Brain microvascular endothelial cell (primary cell): ENCODE data around the gene ATP1B4.

Source experiments
- DNase-seq: peaks from one replicate; pipeline ENCODE4 v3.0.0-alpha.2; 2020
- H3K27ac ChIP-seq: fragments of 250-450 bp; sonication (Bioruptor Pico); 2 replicates; pipeline ENCODE4 v1.5.1; 2020; ENCODE audit warnings: mild to moderate bottlenecking, moderate library complexity
- H3K27me3 ChIP-seq: fragments of 250-450 bp; sonication (Bioruptor Pico); replicated peaks from 2 replicates; pipeline ENCODE4 v1.5.1; 2020; ENCODE audit warnings: mild to moderate bottlenecking
- H3K36me3 ChIP-seq: fragments of 250-450 bp; sonication (Bioruptor Pico); replicated peaks from 2 replicates; pipeline ENCODE4 v1.5.1; 2020; ENCODE audit warnings: mild to moderate bottlenecking
- H3K4me3 ChIP-seq: 2 replicates; pipeline ENCODE4 v1.5.1; 2011; ENCODE audit warnings: low read depth, mild to moderate bottlenecking, control low read depth, low read length, moderate library complexity
- CTCF ChIP-seq: IDR thresholded peaks from 2 replicates; pipeline ENCODE4 v1.5.1; 2011; ENCODE audit warnings: low read depth, mild to moderate bottlenecking, moderate library complexity, low read length, control low read depth, inconsistent platforms; ENCODE audit errors: missing control alignments
- in situ Hi-C: cut with HindIII; loops from 2 replicates; pipeline ENCODE4 v1.10.0; 2017; ENCODE audit warnings: low sequenced_read_pairs, low pct_ligation_motif_present

Gene ATP1B4

GRCh38 chrX:120378570-120378969 is 16.7 kb downstream of the ATP1B4 start:
- no peak for DNase-seq

GRCh38 chrX:120379937-120380681 is 18.2 kb downstream of the ATP1B4 start:
- no peaks in the 10 kb centered on the region for H3K27me3 ChIP-seq
- no peak for DNase-seq
- no peak overlapping the region for H3K4me3 ChIP-seq
- TF ChIP-seq CTCF: no peak
- H3K27ac ChIP-seq: no peak overlapping the region
- in situ Hi-C loops: no loop called here
- no peaks in the 10 kb centered on the region for H3K36me3 ChIP-seq

More at GRCh38 chrX:120378570-120378969, 16.7 kb downstream of the ATP1B4 start:
- H3K27ac ChIP-seq: no peak overlapping the region
- TF ChIP-seq CTCF: no peak
- in situ Hi-C loops: no loop called here
- H3K36me3 ChIP-seq: no peaks in the 10 kb centered on the region
- no peaks in the 10 kb centered on the region for H3K27me3 ChIP-seq
- H3K4me3 ChIP-seq: no peak overlapping the region

DNA sequence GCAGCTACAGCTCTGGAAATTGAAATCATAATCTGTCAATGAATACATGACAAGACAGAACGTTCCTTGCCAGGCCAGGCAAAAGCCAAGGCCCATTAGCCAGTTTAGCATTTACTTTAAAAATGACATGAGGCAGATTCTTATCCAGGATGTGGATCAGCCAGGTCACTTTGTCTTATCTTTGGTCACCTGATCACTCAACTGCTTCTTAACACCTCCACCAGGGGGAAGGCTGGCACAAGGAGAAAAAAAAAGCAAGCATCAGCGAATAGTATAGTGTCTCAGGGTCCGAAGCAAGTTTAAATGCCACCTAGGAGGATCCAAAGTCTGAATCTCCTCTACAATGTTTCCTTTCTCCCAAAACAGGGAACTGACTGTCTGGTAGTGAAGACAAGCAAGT is 18.8 kb downstream of the ATP1B4 start:
- Histone ChIP-seq H3K36me3 (no peaks in the 10 kb centered on the region), H3K4me3 (no peak overlapping the region), H3K27ac (no peak overlapping the region), H3K27me3 (no peaks in the 10 kb centered on the region)
- DNase-seq: no peak
- in situ Hi-C loops: no loop called here
- peak; percentile 38 for TF ChIP-seq CTCF

- in situ Hi-C loops: no loop called here
- Histone ChIP-seq H3K4me3 (no peak overlapping the region), H3K27ac (no peak overlapping the region), H3K36me3 (no peaks in the 10 kb centered on the region), H3K27me3 (no peaks in the 10 kb centered on the region)
- no peak for DNase-seq
- no peak for TF ChIP-seq CTCF
Measured at GRCh38 chrX:120401301-120401700, 39.4 kb downstream of the ATP1B4 start.

DNA sequence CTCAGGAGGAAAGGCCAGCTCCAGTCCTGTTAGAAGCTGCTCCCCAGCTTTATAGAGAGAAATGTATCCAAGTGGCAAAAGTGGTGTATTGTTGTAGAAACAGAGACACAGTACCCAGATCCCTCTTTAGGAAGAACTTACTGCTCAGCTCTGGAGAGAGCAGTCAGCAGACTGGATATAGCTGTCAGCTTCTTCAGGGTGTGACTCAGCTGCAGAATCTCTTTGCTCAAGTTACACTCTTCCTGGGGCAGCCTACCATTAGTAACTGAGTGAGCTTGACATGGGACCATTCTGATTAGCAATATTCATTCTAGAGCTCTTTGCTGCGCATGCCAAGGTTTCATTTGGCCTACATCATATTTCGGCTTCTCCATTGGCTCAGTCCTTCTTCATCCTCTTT is 40.5 kb downstream of the ATP1B4 start:
- DNase-seq: no peak
- in situ Hi-C loops: no loop called here
- no peaks in the 10 kb centered on the region for H3K36me3 ChIP-seq
- no peak for TF ChIP-seq CTCF
- H3K27me3 ChIP-seq: no peaks in the 10 kb centered on the region
- no peak overlapping the region for H3K27ac ChIP-seq
- H3K4me3 ChIP-seq: no peak overlapping the region

DNA sequence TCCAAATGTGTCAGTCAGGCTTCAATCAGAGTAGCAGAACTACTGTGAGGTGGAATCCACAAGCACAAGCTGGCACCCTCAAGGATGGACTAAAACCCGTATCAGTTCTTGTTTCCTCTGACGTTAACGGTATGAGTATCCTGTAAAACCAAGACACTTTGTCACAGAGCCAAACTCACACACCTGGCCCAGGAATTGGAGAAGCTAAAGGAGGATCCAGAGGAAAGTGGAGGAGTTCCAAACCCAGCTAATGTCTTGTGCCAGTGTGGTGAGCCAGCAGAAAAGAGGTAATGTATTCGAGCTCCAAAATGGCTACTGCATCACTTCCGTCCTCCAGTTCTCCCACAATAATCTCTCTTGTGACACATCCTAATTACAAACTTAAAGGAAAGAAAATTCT is 44.7 kb downstream of the ATP1B4 start:
- TF ChIP-seq CTCF: no peak
- DNase-seq: no peak
- Histone ChIP-seq H3K4me3 (no peak overlapping the region), H3K27me3 (no peaks in the 10 kb centered on the region), H3K36me3 (no peaks in the 10 kb centered on the region), H3K27ac (no peak overlapping the region)
- in situ Hi-C loops: no loop called here
